NCI-H1092 (cell line): Measurements from ENCODE around the gene SPATA2.
"Not testable (repeated sequence)": the region's sequence is repeated elsewhere in the genome, so short reads cannot be mapped to it uniquely, and the experiment has no call there.

Source experiments
- DNase-seq: peaks from one replicate; lab custom pipeline; 2025; lab: John Stamatoyannopoulos, UW

SPATA2 gene

GRCh38 chr20:49885558-49886332 lies 29.6 kb downstream of the SPATA2 start:
- DNase-seq = no peak

- no peak for DNase-seq
Observed at GRCh38 chr20:49883246-49883802, 32.0 kb downstream of the SPATA2 start.

GRCh38 chr20:49882171-49882970 lies 33.0 kb downstream of the SPATA2 start:
- no peak for DNase-seq

- no peak for DNase-seq
Observed at GRCh38 chr20:49880724-49881445, 34.4 kb downstream of the SPATA2 start.

GRCh38 chr20:49880177-49880576 lies 35.2 kb downstream of the SPATA2 start:
- DNase-seq = no peak

- no peak for DNase-seq
Observed at GRCh38 chr20:49878977-49879376, 36.4 kb downstream of the SPATA2 start.

GRCh38 chr20:49877386-49877921 lies 37.9 kb downstream of the SPATA2 start:
- no peak for DNase-seq

GRCh38 chr20:49874696-49875095 lies 40.6 kb downstream of the SPATA2 start:
- no peak for DNase-seq

- no peak for DNase-seq
Observed at GRCh38 chr20:49872056-49872455, 43.3 kb downstream of the SPATA2 start.

- no peak for DNase-seq
Observed at GRCh38 chr20:49871391-49871948, 43.9 kb downstream of the SPATA2 start.

GRCh38 chr20:49870261-49870660 lies 45.1 kb downstream of the SPATA2 start:
- DNase-seq = no peak

GRCh38 chr20:49868964-49869363 lies 46.4 kb downstream of the SPATA2 start:
- no peak for DNase-seq

- no peak for DNase-seq
Observed at GRCh38 chr20:49868538-49868937, 46.8 kb downstream of the SPATA2 start.

GRCh38 chr20:49867453-49868215 lies 47.7 kb downstream of the SPATA2 start:
- no peak for DNase-seq

- DNase-seq = no peak
Observed at GRCh38 chr20:49866051-49866450, 49.3 kb downstream of the SPATA2 start.

GRCh38 chr20:49865559-49865958 lies 49.8 kb downstream of the SPATA2 start:
- DNase-seq = no peak

GRCh38 chr20:49863666-49864065 lies 51.7 kb downstream of the SPATA2 start:
- DNase-seq = no peak

- no peak for DNase-seq
Observed at GRCh38 chr20:49862607-49863200, 52.6 kb downstream of the SPATA2 start.

GRCh38 chr20:49861232-49861631 lies 54.1 kb downstream of the SPATA2 start:
- not testable (repeated sequence) for DNase-seq

- DNase-seq = no peak
Observed at GRCh38 chr20:49859807-49860206, 55.5 kb downstream of the SPATA2 start.

GRCh38 chr20:49859011-49859410 lies 56.3 kb downstream of the SPATA2 start:
- no peak for DNase-seq
